CD4-positive, alpha-beta T cell treated with Interleukin-2 at 100 ng/mL for 4 hours (primary cell): ENCODE data around the gene CNPY1.

Source experiments
- DNase-seq: peaks from one replicate; pipeline ENCODE4 v3.0.0-alpha.2; 2020; ENCODE audit warnings: low spot score

The CNPY1 gene

DNA sequence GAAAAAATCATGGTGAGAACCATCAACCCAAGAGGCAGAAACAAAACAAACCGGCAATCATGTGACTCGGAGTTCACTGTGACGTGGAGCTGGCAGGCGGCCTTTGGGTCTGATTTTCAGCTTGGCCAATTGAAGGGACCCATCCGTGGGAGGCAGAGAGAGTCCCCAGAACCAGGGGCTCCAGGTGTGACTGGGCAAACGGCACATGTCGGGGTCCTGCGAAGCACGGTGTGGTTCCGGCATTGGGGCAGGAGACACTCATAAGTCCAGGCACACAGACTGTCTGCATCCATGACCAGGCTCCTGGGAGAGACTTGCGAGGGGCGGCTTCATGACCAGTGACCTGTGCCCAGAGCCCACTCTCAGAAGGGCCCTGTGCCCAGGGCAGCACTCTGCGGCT lies 12.6 kb upstream of the CNPY1 start:
- no peak for DNase-seq

DNA sequence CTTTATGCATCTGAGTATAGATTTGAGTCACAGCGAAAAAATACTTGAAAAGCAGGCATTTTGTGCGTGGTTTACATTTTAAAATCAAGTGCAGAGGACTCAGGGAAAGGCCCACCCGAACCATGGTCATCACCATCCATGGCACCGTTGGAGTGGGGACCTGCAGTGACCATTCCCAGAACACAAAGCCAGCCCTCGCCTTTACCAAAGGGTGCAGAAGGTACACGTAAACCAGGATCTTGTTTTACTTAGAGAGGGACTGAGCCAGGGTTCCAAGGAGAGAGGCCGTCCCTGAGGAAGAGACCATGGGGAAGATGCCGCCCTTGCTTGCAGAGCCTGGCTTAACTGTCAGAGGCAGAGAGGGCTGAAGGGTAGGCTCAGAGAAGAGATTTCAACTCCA lies 12.0 kb upstream of the CNPY1 start:
- DNase-seq: no peak

DNA sequence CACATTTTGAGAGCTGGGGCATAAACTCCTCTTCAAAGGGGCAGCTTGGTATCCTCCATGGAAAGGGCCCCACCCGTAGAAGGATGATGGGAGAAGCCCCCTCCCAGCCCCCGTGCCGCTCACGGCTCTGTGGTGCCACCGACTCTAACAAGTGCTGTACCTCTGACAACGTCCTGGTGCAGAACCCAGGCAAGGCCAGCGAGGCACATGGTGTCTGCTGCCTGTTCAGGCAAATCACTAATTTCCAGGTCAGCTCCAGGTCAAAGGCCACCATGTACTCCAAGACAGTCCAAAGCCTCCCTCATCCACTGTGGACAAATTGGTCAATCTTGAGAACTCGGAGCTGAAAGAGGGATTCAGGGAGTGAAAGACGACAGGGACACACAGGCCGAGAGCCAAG lies 11.4 kb upstream of the CNPY1 start:
- no peak for DNase-seq

- DNase-seq: no peak
Observed at GRCh38 chr7:155556763-155557162, 10.4 kb upstream of the CNPY1 start.

DNA sequence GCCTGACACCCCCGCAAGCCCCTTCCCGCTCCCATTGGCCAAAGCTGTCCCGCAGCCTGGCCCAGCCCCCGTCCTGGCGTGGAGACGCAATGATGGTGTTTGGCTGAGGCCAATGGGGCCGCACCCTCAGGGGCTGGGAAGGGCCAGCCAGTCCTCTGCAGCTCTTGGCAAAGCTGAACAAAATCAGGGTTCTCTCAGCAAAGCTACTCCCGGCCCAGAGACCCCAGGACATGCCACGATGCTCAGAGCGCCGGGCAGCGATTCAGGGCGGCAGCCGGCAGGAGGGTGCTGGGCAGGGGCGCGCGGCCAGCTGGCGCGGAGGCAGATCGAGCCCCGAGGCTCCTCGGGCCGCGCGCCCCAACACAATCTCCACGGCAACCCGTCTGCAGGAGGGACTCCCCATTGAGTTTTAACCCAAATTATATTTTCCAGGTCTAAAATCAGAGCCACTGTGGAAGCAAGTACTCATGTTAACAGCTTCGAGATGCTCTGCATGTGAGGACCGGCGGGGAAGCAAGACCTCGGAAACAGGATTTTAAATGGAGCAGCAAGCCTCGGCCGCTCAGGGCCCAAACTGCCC lies 8.8 kb upstream of the CNPY1 start:
- DNase-seq: no peak

- no peak for DNase-seq
Observed at GRCh38 chr7:155553871-155554270, 7.5 kb upstream of the CNPY1 start.

DNA sequence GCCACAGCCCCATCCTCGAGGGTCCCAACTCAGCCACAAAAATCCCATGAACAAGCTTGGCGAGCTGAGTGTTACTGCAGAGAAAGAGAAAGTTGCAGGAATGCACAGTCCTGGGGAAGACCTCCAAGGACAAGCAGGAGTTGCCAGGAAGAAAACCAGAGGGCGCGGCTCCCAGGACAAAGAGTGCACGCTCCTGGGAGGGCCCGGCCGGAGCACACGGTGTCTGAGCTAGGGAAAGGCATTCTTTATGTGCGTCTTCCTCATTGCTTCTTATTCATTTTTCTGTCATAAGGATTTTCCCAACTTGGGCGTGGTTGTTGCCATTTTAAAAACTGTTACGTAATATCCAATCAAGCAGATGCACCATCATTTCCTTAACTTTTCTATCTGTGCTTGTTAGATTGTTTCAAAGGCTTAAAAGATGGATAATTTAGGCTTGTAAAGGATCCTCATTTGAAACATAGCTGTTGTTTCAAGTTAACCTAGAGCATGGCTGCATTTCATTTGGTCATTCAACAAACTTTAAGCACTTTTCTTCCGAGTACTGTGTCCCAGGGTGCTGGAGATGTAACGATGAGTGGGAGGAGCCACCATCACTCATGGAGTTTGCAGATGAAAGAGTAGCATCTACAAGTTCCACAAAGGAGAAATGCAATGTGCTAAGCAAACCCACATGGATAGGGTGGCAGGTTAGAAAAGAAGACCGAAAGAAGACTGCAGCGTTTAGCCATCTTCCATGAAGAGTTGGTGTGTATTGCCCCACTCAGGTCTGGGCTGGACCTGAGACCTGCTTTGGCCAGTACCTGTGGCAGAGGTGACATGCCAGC lies 5.6 kb upstream of the CNPY1 start:
- no peak for DNase-seq

DNA sequence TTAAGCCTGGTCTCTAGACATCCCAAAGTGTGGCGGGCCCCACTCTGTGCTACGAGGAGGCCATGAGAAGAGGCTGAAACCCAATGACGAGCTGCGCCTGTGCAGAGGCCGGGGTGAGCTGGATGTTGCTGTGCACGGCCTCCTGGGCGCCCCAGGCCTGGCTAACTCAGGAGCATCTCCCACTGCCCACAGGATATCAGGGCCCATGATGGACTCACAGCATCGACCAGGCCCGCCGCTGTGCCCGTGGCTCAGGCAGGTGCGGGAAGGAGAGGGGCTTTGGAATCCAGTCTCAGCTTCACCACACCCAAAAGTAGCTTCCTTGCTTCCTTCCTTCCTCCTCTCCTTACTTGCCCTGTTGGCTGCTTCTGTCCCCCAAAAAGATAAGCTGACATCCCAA lies 4.6 kb upstream of the CNPY1 start:
- no peak for DNase-seq

DNA sequence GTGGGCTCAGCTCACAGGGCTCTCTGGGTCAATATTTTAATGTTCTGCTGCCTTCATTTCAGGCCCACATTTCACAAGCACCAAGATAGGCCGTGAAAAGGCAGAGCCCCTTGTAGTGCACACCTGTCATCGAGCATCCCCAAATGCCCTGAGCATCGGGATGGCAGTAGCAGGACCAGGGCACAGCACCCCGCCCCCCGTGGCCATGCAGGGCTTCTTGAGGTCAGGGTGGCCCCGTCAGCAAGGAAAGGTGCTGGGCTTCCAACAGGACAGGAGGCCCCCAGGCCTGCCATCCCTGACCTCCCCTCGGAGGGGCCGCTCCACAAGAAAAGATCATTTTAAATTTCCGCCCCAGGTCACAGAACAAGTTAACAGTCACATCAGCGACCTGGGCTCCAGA lies 2.9 kb upstream of the CNPY1 start:
- DNase-seq: no peak

DNA sequence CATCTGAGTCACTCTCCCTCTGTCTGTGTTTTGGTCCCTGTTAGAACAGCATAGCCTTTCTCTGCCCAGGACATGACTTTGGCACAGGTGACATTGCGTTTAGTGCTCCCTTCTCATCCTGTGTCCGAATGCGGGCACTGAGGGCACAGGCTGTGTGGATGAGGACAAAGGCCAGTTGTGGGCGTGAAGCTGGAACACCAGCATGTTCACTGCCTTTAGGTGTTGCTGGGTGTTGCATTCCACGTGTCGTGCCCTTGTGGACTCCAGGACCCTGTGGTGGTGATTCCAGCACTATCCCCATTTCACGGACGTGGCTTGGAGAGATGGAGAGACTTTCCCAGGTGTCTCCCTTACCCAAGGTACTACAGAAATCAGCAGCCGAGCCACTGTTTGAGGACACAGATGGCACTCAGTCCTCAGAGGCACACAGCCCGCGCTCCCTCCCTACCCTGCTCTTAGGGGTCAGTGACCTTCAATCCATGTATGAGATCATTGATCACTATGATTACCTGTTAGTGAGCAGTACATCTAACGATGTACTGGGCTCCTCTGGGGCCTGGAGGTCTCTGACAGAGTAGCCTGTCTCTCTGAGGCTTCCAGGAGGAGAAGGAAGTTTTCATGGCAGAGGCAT lies 917 bp upstream of the CNPY1 start:
- DNase-seq: no peak

DNA sequence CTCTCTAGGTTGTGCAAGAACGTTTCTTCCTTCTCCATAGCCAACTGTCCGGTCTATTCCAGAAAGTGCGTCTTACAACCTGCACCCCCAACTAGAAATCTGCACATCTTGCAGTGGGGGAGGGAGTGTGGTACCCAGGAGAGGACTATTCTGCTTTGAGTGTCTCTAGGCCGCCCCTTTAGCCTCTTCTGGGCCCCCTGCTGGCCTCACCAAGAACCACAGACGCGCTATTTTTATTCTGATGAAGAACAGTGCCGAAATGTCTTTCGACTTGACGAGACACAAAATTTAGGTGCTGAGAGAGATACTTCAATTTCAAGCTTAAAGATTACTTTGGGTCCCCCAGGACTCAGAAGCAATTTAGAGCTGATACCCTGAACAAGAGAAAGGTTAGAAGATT lies 1.0 kb downstream of the CNPY1 start:
- DNase-seq: no peak

DNA sequence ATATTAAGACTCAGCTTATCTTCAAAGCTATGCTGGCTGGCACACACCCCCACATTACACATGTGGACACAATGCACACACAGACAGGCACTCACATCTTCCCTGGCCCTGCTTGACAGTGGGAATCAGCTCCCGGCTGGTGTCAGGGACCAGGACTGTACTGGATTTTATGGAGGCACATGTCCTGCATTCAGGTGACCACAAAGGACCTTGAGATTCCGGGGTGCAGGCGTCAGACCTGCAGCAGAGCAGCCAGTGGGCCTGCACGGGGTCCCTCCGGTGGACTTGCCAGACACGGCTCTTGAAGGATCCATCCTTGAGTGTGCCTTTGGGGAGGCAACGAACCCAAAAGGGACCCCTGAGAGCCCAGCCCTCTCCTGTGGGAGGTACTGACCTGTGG lies 1.9 kb downstream of the CNPY1 start:
- no peak for DNase-seq

- no peak for DNase-seq
Observed at GRCh38 chr7:155543926-155544325, 2.4 kb downstream of the CNPY1 start.

- no peak for DNase-seq
Observed at GRCh38 chr7:155543011-155543876, 3.1 kb downstream of the CNPY1 start.

DNA sequence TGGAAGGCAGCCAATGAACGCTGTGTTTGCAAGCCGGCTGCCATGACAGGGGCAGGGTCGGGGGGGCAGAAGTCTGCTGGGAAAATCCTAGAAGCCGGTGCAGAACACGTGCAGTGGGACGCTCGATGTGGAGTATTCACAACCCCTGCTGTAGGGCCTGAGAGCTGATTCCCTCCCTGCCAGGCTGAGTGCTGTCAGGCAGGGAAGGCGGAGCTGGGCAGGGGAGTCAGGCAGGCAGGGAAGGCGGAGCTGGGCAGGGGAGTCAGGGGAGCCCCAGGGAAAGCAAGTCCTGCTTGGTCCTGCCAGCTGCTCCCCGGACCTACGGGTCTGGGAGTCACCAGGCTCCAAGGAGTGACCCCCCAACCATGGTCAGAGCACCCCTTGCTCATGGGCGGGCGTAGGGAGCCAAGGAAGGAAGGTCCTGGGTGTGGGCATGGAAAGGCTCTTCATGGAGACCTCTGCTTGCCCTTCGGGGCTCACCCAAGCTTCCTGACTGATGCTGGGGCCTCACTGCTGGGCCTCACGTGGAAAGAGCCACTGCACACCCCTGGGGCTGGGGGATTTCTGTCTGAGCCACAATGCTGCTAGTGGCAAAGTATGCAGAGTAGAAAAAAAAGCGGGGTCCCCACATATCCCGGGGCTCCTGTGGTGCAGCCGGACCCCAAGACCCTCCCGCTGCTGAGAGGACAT lies 4.2 kb downstream of the CNPY1 start:
- no peak for DNase-seq

GRCh38 chr7:155540553-155540952 lies 5.8 kb downstream of the CNPY1 start:
- DNase-seq: no peak

- no peak for DNase-seq
Observed at GRCh38 chr7:155538293-155538692, 8.1 kb downstream of the CNPY1 start.

GRCh38 chr7:155536451-155536850 lies 9.9 kb downstream of the CNPY1 start:
- no peak for DNase-seq

DNA sequence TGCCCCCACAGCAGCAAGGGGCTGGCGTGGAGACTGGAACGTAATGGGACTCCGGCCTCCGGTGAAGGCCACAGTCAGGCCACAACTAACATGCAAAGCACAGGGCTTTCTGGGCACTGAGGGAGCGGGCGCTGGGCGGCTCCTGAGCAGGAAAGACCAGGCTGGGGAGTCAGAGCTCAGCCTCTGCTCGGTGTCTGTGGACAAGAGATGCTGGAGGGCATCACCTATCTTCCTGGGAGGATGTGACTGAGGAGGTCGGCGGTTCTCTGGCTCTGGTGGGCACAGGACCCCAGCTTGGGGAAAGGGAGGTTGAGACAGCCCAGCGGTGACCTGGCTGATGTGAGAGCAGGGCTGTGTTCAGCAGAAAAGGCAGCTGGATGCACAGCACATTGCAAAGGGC lies 11.7 kb downstream of the CNPY1 start:
- no peak for DNase-seq

- DNase-seq: no peak
Observed at GRCh38 chr7:155533827-155534690, 12.3 kb downstream of the CNPY1 start.
